Activated CD4-positive, CD25-positive, alpha-beta regulatory T cell treated with anti-CD3 and anti-CD28 coated beads, Interleukin-2, amount 50 U/mL, for 72 hours (primary cell): ENCODE data around the gene MAN1A2.
"Not testable (repeated sequence)": the region's sequence is repeated elsewhere in the genome, so short reads cannot be mapped to it uniquely, and the experiment has no call there.

Experiments
- DNase-seq: peaks from one replicate; pipeline ENCODE4 v3.0.0; 2021

The MAN1A2 gene

DNA sequence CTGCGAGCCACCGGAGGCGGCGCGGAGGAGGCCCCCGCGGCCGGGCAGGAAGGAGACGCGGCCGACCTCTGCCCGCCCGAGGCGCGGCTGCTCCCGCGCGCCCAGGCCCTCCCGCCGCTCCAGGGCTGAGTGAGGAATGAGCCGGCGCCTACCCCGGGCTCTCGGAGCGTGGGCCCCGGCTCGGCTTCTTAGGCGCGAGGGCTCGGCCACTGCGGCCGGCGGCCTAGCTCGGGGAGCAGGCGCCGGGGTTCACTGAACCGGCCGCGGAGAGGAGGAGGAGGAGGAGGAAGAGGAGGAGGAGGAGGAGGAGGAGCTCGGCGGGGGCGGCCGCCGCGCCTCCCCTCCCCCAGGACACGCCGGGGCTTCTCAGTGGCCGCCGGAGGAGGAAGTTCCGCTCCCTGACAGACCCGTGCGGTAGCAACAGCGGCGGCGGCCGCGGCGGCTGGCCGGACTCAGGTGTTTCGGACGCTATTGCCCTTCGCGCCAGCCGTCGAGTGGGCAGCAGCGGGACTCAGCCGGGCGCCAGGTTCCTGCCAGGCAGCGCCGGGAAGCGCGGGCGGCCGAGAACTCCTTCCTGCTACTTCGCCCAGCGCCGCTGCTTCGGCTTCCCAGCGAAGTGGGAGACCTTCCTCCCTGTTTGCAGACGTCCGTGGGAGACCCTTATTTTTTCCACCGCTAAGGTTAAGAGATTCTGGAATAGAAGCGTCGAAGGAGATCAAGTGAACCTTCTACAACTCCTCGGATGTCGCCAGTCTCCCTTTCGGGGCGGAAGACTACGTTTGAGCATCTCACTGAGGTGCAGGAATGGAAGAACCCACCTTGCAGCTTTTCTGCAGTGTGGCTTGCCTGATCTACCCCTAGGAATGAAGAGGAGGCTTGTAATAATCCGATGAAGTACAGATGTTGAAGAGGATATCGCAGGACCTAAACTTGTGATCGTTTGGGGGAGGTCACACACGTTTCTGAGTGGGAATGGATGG, at the start of gene MAN1A2:
MAN1A2 (plus strand) TSS at position 404 of the 980 bp plus-strand sequence. CDS start 735 bp downstream, outside the sequence.
- DNase-seq: peak; percentile 79

GRCh38 chr1:117318011-117318410, 49.2 kb upstream of the MAN1A2 start:
- no peak for DNase-seq

DNA sequence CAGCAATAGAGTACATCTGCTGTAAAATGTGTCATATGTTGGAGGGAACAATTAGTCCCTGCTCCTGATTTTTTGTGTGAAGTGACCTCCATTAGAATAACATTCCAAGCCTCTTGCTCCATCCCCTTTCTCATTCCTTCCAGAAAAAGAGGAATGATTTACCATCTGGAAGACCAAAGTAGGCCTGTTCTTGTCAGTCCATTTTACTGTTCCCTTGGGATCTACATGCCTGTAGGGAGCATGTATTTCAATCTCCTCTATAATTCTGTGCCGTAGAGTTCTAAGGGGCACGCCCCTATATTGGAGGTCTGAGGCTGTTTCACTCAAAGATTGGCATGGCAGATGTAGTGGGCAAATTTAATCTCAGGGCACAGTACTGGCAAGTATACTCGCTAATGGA, 48.8 kb upstream of the MAN1A2 start:
- DNase-seq: no peak

GRCh38 chr1:117320515-117320914, 46.7 kb upstream of the MAN1A2 start:
- DNase-seq: no peak

GRCh38 chr1:117321680-117322609, 45.3 kb upstream of the MAN1A2 start:
- no peak for DNase-seq

GRCh38 chr1:117324357-117324756, 42.9 kb upstream of the MAN1A2 start:
- no peak for DNase-seq

GRCh38 chr1:117326035-117326434, 41.2 kb upstream of the MAN1A2 start:
- not testable (repeated sequence) for DNase-seq

DNA sequence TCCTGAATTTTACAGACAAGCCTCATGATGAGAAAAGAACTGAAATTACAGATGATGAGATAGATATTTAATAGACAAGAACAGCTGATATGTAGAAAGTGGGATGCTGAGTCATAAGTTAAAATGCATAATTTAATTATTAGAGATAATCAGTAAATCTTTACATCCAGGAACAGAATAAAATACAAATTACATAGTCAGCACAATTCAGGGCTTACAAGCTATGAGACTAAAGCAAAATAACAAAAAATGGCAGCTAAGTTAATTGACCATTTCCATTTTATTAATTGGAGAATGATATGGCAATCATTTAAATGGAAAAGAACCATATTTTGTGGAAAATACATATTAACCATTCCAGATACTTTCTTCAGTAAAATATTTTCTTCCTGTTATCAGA, 40.2 kb upstream of the MAN1A2 start:
- DNase-seq: no peak

- no peak for DNase-seq
These were observed 31.7 kb upstream of the MAN1A2 start for GRCh38 chr1:117335376-117336086.

- no peak for DNase-seq
These were observed 31.0 kb upstream of the MAN1A2 start for GRCh38 chr1:117336088-117336817.

GRCh38 chr1:117339866-117340700, 27.2 kb upstream of the MAN1A2 start:
- DNase-seq: no peak

DNA sequence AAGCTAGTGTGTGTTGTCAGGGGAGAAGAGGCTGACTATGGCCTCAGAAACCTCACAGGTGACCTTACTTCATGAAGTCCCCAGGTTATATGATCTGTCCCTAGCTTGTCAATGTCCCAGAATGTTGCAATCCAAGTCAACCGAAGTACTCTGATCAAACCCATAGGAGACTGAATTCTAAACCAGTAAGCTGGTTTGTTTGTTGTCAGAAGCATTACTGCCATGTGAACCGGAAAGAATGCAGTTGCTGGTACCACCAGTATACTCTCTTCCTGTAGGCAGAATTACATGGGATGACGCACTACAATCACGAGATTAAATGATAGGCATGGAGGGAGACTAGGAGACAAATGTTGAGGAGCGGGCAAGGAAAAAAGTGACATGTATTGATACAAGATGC, 26.1 kb upstream of the MAN1A2 start:
- DNase-seq: no peak

DNA sequence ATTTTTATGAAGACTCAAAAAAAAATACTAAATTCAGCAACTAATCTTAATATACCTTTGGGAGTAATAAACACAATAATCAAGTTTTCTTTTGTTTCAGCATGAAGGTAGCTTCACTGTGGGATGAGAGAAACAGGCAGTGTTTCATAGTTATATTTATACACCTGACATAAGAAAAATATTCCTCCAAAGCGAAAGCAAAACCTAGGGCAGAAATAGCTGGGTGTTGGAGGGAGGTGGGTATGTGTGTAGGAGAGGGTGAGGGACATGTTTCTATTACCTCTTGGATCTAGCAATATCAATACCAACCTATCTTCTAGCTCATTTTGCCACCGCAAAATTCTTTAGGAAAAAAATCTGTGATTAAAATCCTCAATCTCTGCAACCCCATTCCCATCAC, 24.9 kb upstream of the MAN1A2 start:
- no peak for DNase-seq

DNA sequence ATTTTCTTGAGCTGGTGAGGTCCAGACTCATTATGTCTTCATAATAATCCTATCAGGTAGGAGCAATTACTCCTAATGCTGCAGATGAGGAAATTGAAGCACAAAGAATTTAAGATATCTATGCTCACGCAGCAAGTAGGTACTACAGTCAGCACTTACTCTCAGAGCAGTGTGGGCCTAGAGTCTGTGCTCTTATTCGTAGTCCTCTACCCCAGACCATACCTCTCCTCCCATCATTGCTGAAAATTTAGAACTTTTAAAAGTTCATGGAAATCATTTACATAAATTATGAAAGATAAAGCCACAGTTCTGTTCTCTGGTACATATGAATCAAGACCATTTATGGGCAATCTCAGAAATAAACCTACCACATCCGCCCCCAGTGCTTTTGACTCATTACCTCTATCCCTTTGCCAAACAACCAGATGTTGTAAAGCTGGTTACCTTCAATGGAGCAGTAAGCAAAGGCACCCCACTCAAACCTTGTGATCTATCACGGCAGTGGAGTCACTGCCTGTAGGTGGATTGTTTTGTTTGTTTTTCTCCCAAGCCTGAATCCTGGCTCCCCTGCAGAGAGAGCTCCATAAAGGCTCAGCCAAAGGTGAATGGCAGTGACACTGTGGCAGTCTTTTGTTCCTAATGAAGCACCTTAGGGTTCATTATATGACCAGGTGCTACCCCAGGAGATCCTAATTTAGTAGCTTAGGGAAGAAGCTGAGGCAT, 20.9 kb upstream of the MAN1A2 start:
- DNase-seq: no peak

DNA sequence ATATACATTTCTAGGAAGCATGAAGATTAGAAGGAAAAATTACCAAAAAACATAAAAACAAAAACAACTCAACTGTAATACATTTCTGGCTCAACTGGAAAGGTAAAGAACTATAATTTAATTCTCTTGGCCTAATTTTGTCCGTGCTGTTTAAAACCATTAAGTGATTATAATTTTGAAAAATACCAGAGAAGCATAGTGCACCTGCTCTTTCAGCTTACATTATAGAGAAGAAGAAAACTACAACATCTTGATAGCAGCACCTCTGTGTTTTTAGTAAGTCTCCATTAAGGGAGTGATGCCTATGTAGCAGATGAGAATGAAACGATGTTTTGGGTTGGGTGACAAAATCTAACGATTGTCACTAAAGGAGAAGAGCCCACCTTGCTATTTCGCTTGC, 19.3 kb upstream of the MAN1A2 start:
- DNase-seq: no peak

- not testable (repeated sequence) for DNase-seq
These were observed 14.6 kb upstream of the MAN1A2 start for GRCh38 chr1:117352695-117353094.

- not testable (repeated sequence) for DNase-seq
These were observed 9.2 kb upstream of the MAN1A2 start for GRCh38 chr1:117357833-117358603.

GRCh38 chr1:117358604-117358887, 8.7 kb upstream of the MAN1A2 start:
- DNase-seq: not testable (repeated sequence)

DNA sequence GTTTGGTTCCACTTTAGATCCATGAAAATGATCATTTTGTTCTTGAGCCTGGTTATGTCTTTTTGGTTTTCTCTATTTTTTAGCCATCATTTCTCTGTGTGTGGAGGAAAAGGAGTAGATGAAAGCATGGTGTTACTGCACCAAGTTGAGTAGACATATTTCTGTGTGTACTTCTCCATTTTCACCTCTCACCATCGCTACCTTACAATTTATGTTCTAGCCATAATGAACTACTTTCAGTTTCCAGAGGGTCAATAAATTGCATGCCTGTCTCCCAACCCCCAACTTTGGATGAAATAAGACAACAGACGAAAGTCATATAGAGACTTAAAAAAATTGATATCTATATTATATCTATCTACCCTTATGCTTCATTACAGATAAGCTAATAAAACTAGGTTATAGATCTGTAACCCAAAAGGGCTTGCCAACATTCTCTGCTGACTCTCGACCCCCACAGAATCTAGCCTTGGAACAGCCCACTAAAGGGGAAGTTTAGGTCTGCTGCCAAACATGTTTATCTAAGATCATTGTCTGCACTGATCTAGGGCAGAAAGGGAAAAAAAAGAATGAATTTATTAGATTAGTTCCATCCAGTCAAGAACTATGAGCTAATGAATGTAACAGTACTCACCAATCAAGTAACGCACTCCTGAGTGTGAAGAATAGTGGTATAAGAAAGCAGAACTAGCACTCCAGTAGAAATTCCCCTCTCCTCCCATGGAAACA, 7.5 kb upstream of the MAN1A2 start:
- DNase-seq: no peak
